HG03045 (cell line): Measurements from ENCODE around the gene CALR.
A peak's percentile ranks its signal among the peaks of the same experiment; 100 is the strongest.
"Not testable (repeated sequence)": the region's sequence is repeated elsewhere in the genome, so short reads cannot be mapped to it uniquely, and the experiment has no call there.

ENCODE experiments used
- ATAC-seq: cut with Tn5 transposase; IDR thresholded peaks from one replicate; pipeline ENCODE4 v1.9.1; 2021; ENCODE audit warnings: mild to moderate bottlenecking, moderate library complexity; ENCODE audit not compliant: unreplicated experiment

CALR gene

GRCh38 chr19:12933287-12934072, 4.9 kb upstream of the CALR start, which contains the start of gene FARSA:
FARSA (minus strand) TSS chr19:12933711; CDS start chr19:12933696, 15 bp downstream.
- ATAC-seq: peak; percentile 36

DNA sequence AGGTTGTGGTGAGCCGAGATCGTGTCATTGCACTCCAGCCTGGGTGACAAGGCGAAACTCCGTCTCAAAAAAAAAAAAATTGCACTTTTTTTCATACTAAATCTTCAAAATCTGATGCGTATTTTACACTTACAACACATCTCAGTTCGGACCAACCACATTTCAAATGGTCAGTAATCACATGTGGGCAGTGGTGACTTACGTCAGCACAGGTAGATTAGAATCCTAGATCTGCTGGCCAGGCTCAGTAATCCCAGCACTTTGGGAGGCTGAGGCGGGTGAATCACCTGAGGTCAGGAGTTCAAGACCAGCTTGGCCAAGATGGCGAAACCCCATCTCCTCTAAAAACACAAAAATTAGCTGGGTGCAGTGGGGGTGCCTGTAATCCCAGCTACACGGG, 3.3 kb upstream of the CALR start:
- no peak for ATAC-seq

DNA sequence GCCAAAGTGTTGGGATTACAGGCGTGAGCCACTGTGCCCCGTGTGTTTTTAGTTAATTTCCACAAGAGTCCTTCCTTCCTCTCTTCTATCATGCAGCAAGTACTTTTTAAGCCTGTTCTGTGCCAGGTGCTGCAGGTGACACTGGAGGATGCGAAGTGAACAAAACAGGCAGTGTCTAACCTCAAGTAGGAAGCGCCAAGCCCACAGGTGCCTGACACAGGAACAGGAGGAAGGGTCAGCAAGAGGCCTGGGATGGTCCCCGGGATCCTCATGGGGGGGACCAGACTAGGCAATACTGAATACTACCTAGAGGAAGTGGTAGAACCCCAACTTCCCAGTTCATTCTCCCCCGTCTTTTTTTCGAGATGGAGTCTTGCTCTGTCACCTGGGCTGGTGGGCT, 1.8 kb upstream of the CALR start:
- ATAC-seq: no peak

DNA sequence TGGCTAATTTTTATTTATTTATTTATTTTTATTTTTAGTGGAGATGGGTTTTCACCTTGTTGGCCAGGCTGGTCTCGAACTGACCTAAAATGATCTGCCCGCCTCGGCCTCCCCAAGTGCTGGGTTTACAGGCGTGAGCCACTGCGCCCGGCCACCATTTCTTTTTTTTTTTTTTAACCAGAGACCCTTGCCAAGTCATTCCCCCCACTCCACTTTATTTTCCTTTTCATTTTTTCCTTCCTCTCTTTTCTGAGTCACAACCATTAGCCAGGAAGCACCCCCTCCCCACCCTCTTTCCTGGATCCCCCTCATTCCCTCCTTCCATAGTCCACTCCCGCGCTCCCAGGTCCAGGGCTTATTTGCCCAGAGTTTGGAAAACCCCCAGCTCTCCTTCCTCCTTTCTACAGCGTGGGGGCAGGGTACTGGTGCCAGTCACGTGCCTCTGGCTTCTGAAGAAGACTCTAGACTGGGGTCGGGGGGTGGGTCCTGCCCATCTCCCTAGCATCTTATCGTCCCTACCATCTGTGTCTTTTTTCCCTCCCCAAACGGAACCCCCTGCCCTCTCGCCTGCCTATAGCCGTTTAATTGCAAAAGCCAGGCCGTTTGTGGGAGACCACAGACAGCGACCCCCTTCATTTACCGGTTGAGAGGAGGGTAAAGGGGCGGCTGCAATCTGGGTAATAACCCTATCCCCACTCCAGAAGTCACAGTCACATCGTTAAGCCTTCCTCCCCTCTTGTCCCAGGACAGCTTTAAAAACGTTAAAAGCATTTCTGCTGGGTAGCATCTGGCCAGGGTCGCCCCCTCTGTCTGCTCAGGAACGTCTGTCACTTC, 1.1 kb upstream of the CALR start:
- no peak for ATAC-seq

DNA sequence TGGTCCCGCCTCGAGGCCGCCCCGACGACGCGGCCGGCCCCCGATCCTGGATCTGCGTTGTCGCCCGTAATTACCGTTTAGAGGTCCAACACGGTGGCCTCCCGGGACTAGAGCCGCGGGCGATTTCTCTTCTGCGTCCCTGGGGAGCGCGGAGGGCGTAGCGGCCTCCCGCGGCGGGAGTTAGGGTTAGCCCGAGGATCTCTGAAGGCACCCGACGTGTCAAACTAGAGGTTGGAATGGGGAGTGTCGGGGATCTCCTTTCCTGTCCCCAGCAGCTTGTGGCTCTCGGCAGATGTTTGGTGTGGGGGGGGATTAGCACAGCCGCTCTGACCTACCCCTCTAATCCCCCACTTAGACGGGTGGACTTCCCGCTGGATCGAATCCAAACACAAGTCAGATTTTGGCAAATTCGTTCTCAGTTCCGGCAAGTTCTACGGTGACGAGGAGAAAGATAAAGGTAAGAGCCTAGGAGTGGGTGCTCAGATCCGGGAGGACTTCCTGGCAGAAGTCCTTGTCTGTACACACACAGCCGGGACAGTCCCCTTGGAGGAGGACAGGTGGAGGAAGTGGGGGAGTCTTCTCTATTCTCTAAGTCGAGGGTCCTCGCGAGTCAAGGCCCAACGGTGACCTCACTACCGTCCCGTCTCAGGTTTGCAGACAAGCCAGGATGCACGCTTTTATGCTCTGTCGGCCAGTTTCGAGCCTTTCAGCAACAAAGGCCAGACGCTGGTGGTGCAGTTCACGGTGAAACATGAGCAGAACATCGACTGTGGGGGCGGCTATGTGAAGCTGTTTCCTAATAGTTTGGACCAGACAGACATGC, 581 bp downstream of the CALR start:
- ATAC-seq: peak; percentile 4

GRCh38 chr19:12939975-12940423, 1.6 kb downstream of the CALR start:
- ATAC-seq: no peak

DNA sequence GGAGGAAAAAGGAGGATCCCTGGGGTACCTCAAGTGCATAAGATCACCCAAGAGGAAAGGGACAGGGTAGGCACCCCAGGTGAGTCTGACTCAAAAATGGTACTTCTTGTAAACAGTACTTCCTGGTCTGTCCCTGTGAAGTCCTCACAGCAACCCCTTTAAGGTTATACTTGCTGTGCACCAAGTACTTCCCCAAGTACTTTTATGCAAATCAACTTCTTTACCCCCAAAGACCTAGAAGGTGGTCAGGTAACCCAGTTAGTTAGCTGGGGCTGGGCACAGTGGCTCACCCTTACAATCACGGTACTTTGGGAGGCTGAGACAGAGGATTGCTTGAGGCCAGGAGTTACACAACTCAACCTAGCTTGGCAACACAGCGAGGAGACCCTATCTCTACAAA, 2.5 kb downstream of the CALR start:
- no peak for ATAC-seq

GRCh38 chr19:12943437-12944044, 5.1 kb downstream of the CALR start:
- no peak for ATAC-seq

DNA sequence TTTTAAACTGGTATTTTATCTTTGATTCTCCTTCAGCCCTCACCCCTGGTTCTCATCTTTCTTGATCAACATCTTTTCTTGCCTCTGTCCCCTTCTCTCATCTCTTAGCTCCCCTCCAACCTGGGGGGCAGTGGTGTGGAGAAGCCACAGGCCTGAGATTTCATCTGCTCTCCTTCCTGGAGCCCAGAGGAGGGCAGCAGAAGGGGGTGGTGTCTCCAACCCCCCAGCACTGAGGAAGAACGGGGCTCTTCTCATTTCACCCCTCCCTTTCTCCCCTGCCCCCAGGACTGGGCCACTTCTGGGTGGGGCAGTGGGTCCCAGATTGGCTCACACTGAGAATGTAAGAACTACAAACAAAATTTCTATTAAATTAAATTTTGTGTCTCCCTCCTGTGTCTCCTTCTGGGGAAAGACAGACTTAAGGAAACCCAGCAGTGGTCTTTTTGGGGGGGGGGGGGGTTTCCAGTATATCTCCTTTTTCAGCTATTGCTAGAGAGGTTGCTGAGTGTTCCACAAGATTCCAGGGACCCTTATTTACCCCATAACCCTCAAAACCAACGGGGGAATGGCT, 5.8 kb downstream of the CALR start:
- ATAC-seq: no peak

GRCh38 chr19:12945479-12946091, 7.2 kb downstream of the CALR start, which contains the start of gene RAD23A:
RAD23A (plus strand) TSS chr19:12945862; CDS start chr19:12945949, 87 bp downstream.
- peak; percentile 71 for ATAC-seq

DNA sequence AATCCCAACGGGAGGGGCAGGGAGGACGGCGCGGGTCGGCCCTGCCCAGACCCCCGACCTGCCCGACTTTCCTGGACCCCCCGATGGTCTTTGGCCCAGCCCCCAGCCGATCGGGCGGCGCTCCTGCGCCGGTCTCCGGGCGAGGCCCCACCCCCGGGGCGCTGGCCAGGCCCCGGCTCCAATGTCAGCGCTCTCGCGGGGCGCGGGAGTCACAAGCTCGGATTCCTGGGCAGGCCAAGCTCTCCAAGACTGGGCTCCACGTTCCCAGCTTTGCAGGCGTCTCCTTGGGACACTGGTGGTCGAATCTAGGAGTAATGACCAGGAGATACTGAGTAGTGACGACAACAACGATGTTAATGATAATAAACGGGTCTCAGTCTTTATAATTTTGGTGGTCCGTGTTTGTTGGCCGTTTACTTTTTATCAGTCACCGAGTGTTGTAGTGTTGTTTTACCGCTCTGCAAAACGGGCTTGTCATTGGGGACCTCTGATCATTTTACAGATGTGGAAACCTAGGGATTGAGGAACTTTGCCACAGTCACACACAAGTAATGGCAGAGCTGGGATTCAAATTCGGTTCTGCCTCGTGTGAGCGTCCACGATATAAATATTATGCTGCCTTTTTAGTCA, 7.8 kb downstream of the CALR start:
- peak; percentile 38 for ATAC-seq

- ATAC-seq: no peak
Observed at GRCh38 chr19:12946731-12947496, 8.5 kb downstream of the CALR start.

DNA sequence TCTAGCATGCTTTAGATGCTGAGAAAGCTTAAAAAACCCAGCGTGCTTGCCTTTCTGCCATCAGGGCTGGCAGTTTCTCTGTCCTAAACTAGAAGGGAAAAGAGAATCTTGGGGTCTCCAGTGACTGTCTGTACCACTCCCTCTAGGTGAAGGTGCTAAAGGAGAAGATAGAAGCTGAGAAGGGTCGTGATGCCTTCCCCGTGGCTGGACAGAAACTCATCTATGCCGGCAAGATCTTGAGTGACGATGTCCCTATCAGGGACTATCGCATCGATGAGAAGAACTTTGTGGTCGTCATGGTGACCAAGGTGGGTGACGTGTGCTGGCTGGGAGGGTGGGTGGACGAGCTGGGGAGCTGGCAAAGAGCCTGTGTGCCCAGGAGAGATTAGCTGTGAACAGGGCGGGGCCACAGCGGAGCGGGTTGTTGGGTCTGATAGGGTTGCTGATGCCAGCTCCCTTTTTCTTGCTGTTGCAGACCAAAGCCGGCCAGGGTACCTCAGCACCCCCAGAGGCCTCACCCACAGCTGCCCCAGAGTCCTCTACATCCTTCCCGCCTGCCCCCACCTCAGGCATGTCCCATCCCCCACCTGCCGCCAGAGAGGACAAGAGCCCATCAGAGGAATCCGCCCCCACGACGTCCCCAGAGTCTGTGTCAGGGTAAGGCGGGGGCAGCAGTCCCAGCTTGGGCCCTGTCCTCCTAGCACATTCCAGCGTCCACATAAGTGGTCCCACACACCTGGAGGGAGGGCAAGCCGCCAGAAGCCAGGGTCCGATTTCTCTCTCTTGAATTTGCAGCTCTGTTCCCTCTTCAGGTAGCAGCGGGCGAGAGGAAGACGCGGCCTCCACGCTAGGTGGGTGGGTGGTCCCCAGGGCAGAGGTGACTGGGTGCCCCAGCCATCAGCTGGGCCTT, 9.5 kb downstream of the CALR start:
- no peak for ATAC-seq

DNA sequence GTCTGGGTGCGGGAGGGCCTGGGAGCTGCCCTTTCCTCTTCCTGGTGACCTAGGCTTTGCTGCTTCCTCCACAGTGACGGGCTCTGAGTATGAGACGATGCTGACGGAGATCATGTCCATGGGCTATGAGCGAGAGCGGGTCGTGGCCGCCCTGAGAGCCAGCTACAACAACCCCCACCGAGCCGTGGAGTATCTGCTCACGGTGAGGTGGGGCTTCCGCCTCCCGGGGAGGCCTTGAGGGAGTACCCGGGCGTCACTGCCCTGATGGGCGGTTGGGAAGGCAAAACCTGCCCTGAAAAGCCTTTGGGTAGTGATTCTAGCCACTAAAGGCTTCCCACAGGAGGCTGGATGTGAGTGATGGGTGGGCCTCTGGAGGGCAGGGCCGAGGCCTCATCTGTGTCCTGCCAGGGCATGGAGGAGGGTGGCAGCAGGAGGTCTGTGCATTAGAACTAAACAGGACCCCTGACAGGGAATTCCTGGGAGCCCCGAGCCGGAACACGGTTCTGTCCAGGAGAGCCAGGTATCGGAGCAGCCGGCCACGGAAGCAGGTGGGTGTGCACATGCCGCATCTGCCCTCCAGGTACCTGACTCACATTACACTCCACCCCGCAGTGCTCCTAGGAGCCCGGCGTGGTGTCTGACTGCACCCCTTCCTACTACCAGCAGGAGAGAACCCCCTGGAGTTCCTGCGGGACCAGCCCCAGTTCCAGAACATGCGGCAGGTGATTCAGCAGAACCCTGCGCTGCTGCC, 10.4 kb downstream of the CALR start:
- no peak for ATAC-seq

GRCh38 chr19:12949363-12950283, 11.2 kb downstream of the CALR start:
- ATAC-seq: no peak

DNA sequence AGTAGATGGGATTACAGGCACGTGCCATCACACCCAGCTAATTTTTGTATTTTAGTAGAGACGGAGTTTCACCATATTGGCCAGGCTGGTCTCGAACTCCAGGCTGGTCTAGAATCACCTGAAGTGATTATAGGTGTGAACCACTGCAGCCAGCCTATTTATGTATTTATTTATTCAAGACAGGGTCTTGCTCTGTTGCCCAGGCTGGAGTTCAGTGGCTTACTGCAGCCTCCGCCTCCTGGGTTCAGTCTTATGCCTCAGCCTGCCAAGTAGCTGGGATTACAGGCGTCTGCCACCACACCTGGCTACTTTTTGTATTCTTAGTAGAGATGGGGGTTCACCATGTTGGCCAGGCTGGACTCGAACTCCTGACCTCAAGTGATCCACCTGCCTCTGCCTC, 13.6 kb downstream of the CALR start:
- not testable (repeated sequence) for ATAC-seq
